Osteoblast (primary cell): ENCODE data around the gene REXO1. TPM values are rescaled to one million over a fixed set of nuclear protein-coding genes. Genes with fewer than 3 reads are reported as not detected.

Experiments
- DNase-seq: peaks from one replicate; pipeline ENCODE4 v3.0.0; 2011; ENCODE audit warnings: low spot score, mixed read lengths; ENCODE audit not compliant: insufficient read length; ENCODE audit errors: missing footprints
- H2AFZ ChIP-seq: 2 replicates; pipeline ENCODE4 v1.6.0; 2011; ENCODE audit warnings: mild to moderate bottlenecking, low read length
- H3K27ac ChIP-seq: 2 replicates; pipeline ENCODE4 v1.5.1; 2011; ENCODE audit warnings: mild to moderate bottlenecking, low read depth, low read length, moderate library complexity
- H3K27me3 ChIP-seq: 2 replicates; pipeline ENCODE4 v1.6.0; 2012; ENCODE audit warnings: mild to moderate bottlenecking, control low read depth, inconsistent platforms, low read length, moderate library complexity; ENCODE audit not compliant: insufficient read depth
- H3K36me3 ChIP-seq: 2 replicates; pipeline ENCODE4 v1.5.1; 2011; ENCODE audit warnings: mild to moderate bottlenecking, low read length, control low read depth, moderate library complexity; ENCODE audit not compliant: insufficient read depth
- H3K4me1 ChIP-seq: 2 replicates; pipeline ENCODE4 v1.5.1; 2011; ENCODE audit warnings: mild to moderate bottlenecking, low read length, control low read depth, moderate library complexity; ENCODE audit not compliant: insufficient read depth
- H3K4me2 ChIP-seq: 2 replicates; pipeline ENCODE4 v1.6.0; 2011; ENCODE audit warnings: mild to moderate bottlenecking, low read length; ENCODE audit not compliant: insufficient read depth
- H3K4me3 ChIP-seq: fragments of 200-600 bp; sonication (generic); 3 replicates; pipeline ENCODE4 v1.5.1; 2012; ENCODE audit warnings: mild to moderate bottlenecking, low read length, inconsistent platforms; ENCODE audit not compliant: insufficient read depth
- H3K79me2 ChIP-seq: 2 replicates; pipeline ENCODE4 v1.6.0; 2012; ENCODE audit warnings: mild to moderate bottlenecking, low read length, control low read depth, inconsistent platforms; ENCODE audit not compliant: insufficient read depth
- H3K9me3 ChIP-seq: 2 replicates; pipeline ENCODE4 v1.5.1; 2011; ENCODE audit warnings: low read depth, low read length, control low read depth
- H4K20me1 ChIP-seq: 2 replicates; pipeline ENCODE4 v1.6.0; 2012; ENCODE audit warnings: mild to moderate bottlenecking, low read length, control low read depth; ENCODE audit not compliant: insufficient read depth
- total RNA-seq: library from RNA; depleted of rRNA; stranded (reverse); fragments of >200 nt; gene quantifications from 2 replicates; pipeline ENCODE4 v1.2.3, GENCODE V29; 2012
- TF ChIP-seq, protein P1 (sequence below): IDR thresholded peaks from 2 replicates; pipeline ENCODE4 v1.5.1; 2011; ENCODE audit warnings: mild to moderate bottlenecking, low read depth, low read length, moderate library complexity; ENCODE audit errors: extremely low read depth

Gene REXO1
- total RNA-seq, 1 donor: 9.4 TPM

DNA sequence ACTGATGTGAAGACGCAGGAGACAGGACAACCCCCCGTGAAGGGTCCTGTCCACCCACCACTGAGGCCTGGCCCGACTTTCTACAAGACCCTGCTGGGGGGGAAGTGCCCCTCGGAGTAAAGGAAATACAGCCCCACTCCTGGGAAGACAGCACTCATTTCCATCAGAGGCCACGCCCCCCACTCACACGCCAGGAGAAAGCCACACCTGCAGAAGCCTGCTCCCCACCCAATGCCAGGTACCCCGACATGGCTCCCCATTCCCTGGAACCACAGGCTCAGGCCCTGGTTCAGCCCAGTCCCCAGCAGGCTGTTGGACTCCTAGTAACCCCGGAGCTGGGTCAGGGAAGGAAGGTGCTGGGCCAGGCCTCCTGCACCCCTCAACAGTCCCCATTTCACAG lies 25.3 kb downstream of the REXO1 start:
- peaks cover 17% of the 10 kb centered on the region for H3K36me3 ChIP-seq
- H3K4me2 ChIP-seq: no peak overlapping the region
- TF ChIP-seq, protein P1, sequence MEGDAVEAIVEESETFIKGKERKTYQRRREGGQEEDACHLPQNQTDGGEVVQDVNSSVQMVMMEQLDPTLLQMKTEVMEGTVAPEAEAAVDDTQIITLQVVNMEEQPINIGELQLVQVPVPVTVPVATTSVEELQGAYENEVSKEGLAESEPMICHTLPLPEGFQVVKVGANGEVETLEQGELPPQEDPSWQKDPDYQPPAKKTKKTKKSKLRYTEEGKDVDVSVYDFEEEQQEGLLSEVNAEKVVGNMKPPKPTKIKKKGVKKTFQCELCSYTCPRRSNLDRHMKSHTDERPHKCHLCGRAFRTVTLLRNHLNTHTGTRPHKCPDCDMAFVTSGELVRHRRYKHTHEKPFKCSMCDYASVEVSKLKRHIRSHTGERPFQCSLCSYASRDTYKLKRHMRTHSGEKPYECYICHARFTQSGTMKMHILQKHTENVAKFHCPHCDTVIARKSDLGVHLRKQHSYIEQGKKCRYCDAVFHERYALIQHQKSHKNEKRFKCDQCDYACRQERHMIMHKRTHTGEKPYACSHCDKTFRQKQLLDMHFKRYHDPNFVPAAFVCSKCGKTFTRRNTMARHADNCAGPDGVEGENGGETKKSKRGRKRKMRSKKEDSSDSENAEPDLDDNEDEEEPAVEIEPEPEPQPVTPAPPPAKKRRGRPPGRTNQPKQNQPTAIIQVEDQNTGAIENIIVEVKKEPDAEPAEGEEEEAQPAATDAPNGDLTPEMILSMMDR: no peak
- peaks cover 22% of the 10 kb centered on the region for H4K20me1 ChIP-seq
- no peak overlapping the region for H3K27ac ChIP-seq
- peaks cover 10% of the 10 kb centered on the region for H3K79me2 ChIP-seq
- H3K27me3 ChIP-seq: no peaks in the 10 kb centered on the region
- peak; percentile 92 for DNase-seq
- H3K4me3 ChIP-seq: no peak overlapping the region
- no peak overlapping the region for H2AFZ ChIP-seq
- H3K9me3 ChIP-seq: no peaks in the 10 kb centered on the region
- no peaks in the 10 kb centered on the region for H3K4me1 ChIP-seq

GRCh38 chr19:1822210-1822609 lies 26.1 kb downstream of the REXO1 start:
- no peaks in the 10 kb centered on the region for H3K27me3 ChIP-seq
- H2AFZ ChIP-seq: no peak overlapping the region
- H3K9me3 ChIP-seq: no peaks in the 10 kb centered on the region
- H3K79me2 ChIP-seq: peaks cover 9% of the 10 kb centered on the region
- TF ChIP-seq, protein P1: no peak
- H3K4me1 ChIP-seq: no peaks in the 10 kb centered on the region
- DNase-seq: no peak
- no peak overlapping the region for H3K4me2 ChIP-seq
- no peak overlapping the region for H3K4me3 ChIP-seq
- H3K27ac ChIP-seq: no peak overlapping the region
- H3K36me3 ChIP-seq: peaks cover 25% of the 10 kb centered on the region
- peaks cover 22% of the 10 kb centered on the region for H4K20me1 ChIP-seq

DNA sequence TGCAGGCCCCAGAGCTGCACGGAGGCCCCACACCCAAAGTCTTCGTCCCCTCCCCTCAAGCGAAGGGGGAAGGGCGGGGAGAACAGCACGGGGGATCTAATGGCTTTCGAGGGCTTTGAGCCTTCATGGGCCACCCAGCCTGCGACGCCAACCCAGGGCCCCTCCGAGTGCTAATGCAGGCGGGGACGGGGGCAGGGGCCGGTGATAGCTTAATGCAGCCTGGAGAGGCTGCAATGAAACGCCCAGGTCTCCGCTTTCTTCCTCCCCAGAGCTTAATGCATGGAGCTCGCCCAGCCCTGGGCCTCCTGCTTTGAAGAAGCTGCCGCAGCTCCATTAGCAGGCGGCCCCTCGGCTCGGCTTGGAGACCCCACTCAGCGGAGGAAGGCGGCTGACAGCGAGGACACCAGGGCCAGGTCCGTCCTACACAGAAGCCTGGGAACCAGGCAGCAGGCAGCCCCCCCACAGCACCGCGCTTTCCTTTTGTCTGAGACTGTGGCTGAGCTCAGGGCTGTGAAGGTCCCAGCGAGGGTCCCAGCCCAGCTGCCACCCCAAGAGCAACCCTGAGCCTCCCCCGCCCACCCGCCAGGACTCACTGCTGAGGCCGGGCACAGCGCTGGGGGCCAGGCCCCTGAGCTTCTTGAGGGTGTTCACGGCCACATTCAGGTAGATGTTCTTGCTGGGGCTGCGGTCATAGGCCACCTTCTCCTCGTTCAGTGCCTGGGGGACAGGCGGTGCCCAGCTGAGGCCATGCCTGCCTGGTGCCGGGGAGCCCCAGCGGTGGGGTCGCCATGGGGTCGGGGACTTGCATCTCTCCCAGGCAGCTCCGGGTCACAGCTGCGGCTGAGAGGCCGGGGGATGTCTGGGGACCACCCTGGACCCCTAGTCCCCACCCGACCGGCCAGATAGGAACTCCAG lies 28.7 kb downstream of the REXO1 start:
- Histone ChIP-seq H3K79me2 (no peaks in the 10 kb centered on the region), H3K27ac (no peak overlapping the region), H3K27me3 (no peaks in the 10 kb centered on the region), H3K4me2 (no peak overlapping the region), H4K20me1 (peaks cover 12% of the 10 kb centered on the region), H3K9me3 (no peaks in the 10 kb centered on the region), H2AFZ (no peak overlapping the region), H3K36me3 (peaks cover 28% of the 10 kb centered on the region), H3K4me1 (no peaks in the 10 kb centered on the region), H3K4me3 (no peak overlapping the region)
- TF ChIP-seq, protein P1: no peak
- DNase-seq: no peak

DNA sequence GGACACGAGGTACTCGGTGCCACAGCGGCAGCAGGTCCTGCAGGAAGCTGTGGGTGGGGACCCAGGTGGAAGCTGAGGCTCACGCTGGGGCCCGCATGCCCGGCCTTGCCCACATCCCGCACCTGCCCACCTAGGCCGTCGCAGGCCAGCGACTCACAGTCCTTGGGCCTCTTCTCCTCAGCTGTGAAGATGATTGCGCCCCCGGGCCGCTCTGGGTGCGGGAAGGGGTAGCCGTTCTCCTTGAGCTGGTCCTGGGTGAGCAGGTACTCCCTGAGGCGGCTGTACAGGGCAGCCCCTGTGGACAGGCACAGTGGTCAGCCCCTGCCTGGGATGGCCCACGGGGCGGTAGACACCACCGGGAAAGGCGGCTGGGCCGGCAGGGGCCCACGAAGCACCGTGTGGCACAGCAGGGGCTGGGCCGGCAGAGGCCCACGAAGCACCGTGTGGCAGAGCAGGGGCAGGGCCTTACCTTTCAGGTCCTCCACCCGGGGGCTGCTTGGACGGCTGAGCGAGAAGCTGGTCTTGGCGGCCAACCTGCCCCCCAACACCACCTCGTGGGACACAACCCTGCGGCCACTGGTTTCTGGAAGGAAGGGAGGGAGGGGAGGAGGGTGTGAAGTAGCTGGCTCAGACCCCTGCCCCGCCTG lies 29.6 kb downstream of the REXO1 start:
- Histone ChIP-seq H3K4me1 (no peaks in the 10 kb centered on the region), H2AFZ (no peak overlapping the region), H3K27me3 (no peaks in the 10 kb centered on the region), H3K4me3 (no peak overlapping the region), H3K9me3 (no peaks in the 10 kb centered on the region), H3K4me2 (no peak overlapping the region), H3K79me2 (no peaks in the 10 kb centered on the region), H4K20me1 (peaks cover 19% of the 10 kb centered on the region), H3K36me3 (peaks cover 28% of the 10 kb centered on the region), H3K27ac (no peak overlapping the region)
- no peak for DNase-seq
- TF ChIP-seq, protein P1: no peak
